Fibroblast of upper back skin (primary cell): ENCODE measurements around the gene DGKG.
A peak's percentile ranks its signal among the peaks of the same experiment; 100 is the strongest.

ENCODE experiments used
- DNase-seq: peaks from one replicate; pipeline ENCODE4 v3.0.0-alpha.2; 2013

Gene DGKG

DNA sequence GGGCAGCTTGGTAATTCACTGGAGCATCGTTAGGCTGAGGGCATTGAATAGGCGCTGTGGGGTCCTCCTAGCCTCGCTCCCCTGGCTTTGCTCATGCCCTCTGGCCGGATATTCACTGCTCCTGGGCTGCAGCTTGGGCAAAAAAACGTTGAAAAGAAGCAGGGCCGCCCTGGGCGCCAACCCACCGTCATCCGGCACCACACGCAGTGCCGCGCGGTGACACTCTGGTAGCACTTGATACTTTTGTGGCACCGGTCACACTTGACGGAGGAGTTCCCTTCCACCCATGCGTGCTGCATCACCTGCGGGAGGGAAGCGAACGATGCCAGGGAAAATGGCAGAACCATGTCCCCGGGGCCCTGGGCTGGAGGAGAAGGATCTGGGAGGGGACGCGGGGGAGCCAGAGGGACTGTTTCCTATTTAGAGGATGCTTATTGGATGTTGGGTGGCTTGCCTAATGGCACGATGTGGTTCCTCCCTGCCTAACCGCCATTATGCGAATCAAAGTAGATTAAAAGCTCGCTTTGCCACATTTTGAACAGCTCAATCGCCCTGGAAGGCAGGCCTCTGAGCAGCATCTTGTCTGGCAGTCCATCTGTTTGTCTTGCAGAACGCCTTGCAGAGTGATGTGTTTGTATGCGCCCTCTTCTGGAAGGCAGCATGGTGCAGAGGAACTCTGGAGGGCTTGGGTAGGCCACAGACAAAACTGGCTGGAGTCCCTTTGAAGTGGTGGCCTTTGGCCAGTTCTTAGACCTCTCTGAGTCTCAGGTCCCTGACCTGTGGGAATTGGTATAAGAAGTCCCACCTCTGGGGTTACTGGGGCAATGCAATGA is 93.2 kb downstream of the DGKG start:
- no peak for DNase-seq

DNA sequence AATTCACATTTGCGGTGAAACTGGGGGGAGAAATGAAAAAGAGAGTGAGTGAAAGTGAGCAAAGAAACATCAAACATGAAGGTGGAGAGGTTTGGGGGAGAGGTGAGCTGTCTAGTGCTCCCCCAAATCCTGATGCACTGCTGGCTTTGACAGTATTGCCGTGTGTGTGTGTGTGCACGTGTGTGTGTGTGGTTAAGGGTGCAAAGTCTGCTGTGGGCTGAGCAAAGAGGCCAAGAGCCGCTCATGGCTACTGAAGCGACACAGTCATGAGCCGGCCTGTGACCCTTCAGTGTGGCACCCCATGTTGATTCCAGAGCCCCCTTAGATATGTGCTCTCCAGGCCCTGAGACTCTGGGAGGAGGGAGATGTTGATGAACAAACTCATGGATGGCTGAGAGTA is 94.3 kb downstream of the DGKG start:
- no peak for DNase-seq

GRCh38 chr3:186264608-186265400 is 97.2 kb downstream of the DGKG start:
- DNase-seq, result no peak

- DNase-seq, result no peak
These were observed 100.4 kb downstream of the DGKG start for GRCh38 chr3:186261638-186262037.

GRCh38 chr3:186260726-186261125 is 101.3 kb downstream of the DGKG start:
- no peak for DNase-seq

DNA sequence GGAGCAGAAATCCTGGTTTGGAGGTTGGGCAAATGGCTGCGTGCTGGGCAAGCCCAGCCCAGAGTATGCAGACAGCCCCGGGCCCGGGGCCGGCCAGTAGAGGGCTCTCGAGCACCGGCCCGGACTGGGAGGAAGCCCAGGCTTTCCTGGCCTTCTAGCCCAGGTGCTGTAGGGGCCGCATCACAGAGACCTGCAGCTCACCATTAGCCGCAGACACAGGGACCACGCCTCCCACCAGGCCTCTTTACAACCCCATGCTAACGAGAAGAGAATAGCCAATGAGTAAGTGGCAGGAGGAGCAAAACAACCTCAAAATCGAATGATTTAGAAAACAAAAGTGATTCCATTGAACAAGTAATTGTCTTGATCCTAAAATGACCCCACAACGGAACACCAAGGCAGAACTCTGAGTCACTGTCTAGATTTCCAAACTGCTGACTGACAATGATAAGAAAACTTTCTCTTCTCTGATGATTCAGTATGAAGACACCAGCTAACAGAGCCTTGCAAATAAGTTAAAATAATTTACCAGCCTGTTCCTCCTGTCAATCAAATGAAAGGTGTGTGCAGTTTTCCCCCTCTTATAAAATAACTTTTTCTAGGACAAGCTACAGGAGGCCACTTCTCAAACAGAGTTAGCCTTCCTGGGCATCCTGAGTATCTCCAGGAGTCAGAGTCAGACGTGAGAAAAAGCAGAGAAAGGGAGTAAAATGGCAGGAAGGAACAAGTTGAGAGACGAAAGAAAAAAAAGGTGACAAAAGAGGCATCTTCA is 102.2 kb downstream of the DGKG start:
- peak; percentile 54 for DNase-seq

DNA sequence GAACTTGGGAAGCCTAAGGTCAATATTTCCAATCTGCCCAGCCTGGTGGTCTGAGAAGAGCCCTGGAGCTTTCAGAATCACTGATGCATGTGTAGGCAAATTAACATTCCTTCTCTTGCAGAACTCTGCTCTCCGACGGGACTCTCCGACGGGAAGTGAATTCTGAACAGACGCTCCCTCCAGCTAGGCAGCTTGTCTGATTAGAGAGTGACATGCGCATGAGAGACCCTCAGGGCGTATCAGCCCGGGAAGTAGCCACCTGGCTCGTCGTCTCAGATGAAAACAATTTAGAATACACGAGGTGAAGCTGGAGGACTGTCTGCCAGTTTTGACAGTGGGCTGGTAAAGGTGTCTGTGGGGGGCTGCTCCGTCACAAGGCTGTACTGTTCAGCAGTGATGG is 103.1 kb downstream of the DGKG start:
- no peak for DNase-seq

GRCh38 chr3:186257866-186258265 is 104.2 kb downstream of the DGKG start:
- DNase-seq, result peak; percentile 37

GRCh38 chr3:186255703-186256331 is 106.2 kb downstream of the DGKG start:
- DNase-seq, result no peak

- DNase-seq, result no peak
These were observed 107.1 kb downstream of the DGKG start for GRCh38 chr3:186254676-186255650.

DNA sequence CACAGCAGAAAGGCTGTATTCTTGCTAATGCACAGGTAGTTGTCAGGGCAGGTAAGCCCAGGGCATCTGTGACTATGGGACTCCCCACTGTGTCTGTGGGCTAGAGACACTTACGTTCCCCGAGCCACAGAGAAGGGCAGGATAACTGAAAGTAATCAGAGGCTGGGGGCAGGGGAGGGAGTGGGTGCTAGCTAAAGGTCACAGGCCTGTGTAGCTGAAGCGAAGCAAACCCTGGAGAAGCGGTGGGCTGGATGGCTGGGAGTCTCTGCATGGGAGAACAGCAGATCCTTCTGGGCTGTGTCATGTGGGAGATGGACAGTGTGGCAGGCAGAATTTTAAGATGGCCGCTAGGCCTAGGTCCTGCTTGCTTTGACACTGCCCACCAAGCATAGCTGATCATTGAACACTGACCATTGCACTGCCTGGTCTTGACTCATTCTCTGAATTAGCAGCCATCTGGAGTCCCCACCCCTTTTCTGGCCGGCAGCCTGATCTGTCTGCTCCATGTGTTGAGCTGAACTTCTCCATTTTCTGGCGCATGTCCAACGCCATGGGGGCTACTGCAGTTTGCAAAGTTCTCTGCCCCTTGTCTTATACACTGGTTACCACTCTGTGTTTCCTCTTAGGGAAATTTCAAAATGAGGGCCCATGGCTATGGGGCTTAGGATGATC is 110.0 kb downstream of the DGKG start:
- DNase-seq, result peak; percentile 21

- no peak for DNase-seq
These were observed 113.2 kb downstream of the DGKG start for GRCh38 chr3:186248850-186249249.

DNA sequence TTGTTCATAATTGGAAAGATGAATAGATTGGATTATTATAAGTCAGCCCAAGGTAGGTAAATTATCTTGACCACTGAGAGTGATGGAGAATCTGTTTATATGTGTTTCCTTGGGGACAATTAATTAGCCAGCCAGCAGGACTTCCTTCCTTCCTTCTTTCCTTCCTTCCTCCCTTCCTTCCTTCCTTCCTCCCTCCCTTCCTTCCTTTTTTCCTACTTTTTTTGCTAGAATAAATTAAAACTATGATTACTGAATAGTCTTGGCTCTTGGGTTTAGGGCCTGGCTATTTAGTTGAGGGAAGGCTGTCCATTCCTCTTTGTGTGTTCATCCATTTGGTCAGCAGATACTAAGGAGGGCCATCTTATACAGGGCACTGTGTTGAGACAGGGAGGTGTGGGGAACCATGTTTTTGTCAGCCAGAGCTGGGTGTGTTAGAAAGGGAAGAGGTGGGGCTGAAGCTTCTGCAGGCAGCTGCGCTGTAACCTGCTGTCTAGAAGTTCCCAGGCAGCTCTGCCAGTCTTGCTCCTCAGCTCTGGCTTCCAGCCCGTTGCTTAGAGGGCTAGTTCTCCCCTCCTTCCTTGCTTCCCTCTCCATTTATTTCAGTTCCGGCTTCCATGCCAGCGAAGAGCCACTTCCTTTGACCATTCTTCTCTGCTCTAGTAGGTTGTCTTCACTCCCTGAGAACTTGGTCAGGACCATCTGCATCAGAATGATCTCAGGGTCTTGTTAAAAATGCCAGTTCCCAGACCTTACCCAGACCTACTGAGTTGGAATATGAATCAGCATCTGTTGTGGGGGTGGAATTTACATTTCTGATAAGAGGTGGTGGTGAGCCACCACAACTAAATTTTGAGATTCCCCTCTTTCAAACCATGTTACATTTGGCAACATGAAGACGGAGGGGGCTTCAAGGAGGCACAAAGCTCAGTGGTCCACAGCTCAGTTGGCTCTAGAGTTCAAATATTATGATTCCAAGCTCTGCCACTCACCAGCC is 113.9 kb downstream of the DGKG start:
- DNase-seq, result no peak

- no peak for DNase-seq
These were observed 115.1 kb downstream of the DGKG start for GRCh38 chr3:186246941-186247340.

- DNase-seq, result no peak
These were observed 118.0 kb downstream of the DGKG start for GRCh38 chr3:186244016-186244415.

- DNase-seq, result peak; percentile 50
These were observed 119.9 kb downstream of the DGKG start for GRCh38 chr3:186241910-186242821.

DNA sequence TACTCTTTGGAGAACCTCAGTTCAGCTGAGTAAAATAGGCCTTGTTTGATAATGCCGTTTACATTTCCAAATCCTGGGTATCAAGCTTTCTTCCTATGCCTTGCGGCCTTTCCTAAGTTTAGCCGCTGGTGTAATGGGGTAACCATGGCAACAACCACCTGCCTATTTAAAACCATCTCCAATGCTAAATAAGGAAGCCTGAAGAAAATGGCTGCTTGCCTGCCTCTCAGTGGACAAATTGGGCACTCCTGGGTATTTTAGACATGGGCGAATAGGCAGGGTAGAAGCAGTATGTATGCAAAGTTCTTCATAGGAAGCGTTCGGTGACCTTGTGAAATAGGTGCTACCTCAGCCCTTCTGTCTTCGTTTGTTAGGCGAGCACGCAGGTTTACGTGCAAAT is 122.7 kb downstream of the DGKG start:
- peak; percentile 8 for DNase-seq

- DNase-seq, result no peak
These were observed 124.1 kb downstream of the DGKG start for GRCh38 chr3:186237915-186238314.
